ENCODE results near the gene IGSF9B.

The IGSF9B gene

GRCh38 chr11:133902506-133902905 is 54.3 kb downstream of the IGSF9B start:
- ATAC-seq, result no peak
- TF ChIP-seq ZFP3 (CRISPR knock-in tag; IDR thresholded peaks at IDR 0.05) (no peak), CSDC2 (CRISPR knock-in tag; IDR thresholded peaks at IDR 0.05) (no peak), ESRRG (CRISPR knock-in tag; IDR thresholded peaks at IDR 0.05) (no peak), CREB5 (CRISPR knock-in tag; IDR thresholded peaks at IDR 0.05; ENCODE audit: low read depth) (no peak), ISL1 (CRISPR knock-in tag; IDR thresholded peaks at IDR 0.05) (no peak), ZNF70 (CRISPR knock-in tag; IDR thresholded peaks at IDR 0.05) (no peak), TOX (CRISPR knock-in tag; IDR thresholded peaks at IDR 0.05; ENCODE audit: borderline replicate concordance) (no peak), GLIS3 (CRISPR knock-in tag; IDR thresholded peaks at IDR 0.05) (no peak), PATZ1 (CRISPR knock-in tag; IDR thresholded peaks at IDR 0.05; ENCODE audit: borderline replicate concordance) (no peak), TCF4 (CRISPR knock-in tag; IDR thresholded peaks at IDR 0.05; ENCODE audit: borderline replicate concordance) (no peak), ZC3H10 (CRISPR knock-in tag; IDR thresholded peaks at IDR 0.05) (no peak), CSRNP3 (CRISPR knock-in tag; IDR thresholded peaks at IDR 0.05) (no peak), TSHZ2 (CRISPR knock-in tag; IDR thresholded peaks at IDR 0.05) (no peak), SNAI2 (CRISPR knock-in tag; IDR thresholded peaks at IDR 0.05) (no peak)

GRCh38 chr11:133901999-133902398 is 54.8 kb downstream of the IGSF9B start:
- ATAC-seq, result no peak

GRCh38 chr11:133901316-133901715 is 55.5 kb downstream of the IGSF9B start:
- TF ChIP-seq RARB (CRISPR knock-in tag; IDR thresholded peaks at IDR 0.05) (no peak), TCF4 (CRISPR knock-in tag; IDR thresholded peaks at IDR 0.05; ENCODE audit: borderline replicate concordance) (no peak), ARNTL (CRISPR knock-in tag; IDR thresholded peaks at IDR 0.05; ENCODE audit: borderline replicate concordance, low read depth) (no peak), TOX (CRISPR knock-in tag; IDR thresholded peaks at IDR 0.05; ENCODE audit: borderline replicate concordance) (no peak), BACH2 (CRISPR knock-in tag; IDR thresholded peaks at IDR 0.05; ENCODE audit: borderline replicate concordance) (no peak), ZNF8 (CRISPR knock-in tag; IDR thresholded peaks at IDR 0.05) (no peak), TSHZ2 (CRISPR knock-in tag; IDR thresholded peaks at IDR 0.05) (no peak), ZFP3 (CRISPR knock-in tag; IDR thresholded peaks at IDR 0.05) (no peak), OSR1 (CRISPR knock-in tag; IDR thresholded peaks at IDR 0.05) (no peak), ISL1 (CRISPR knock-in tag; IDR thresholded peaks at IDR 0.05) (no peak)
- no peak for ATAC-seq

More at GRCh38 chr11:133901999-133902398, 54.8 kb downstream of the IGSF9B start:
- no peak for TF ChIP-seq ZNF8 (CRISPR knock-in tag; IDR thresholded peaks at IDR 0.05)
- no peak for TF ChIP-seq ESRRG (CRISPR knock-in tag; IDR thresholded peaks at IDR 0.05)
- TF ChIP-seq SNAI2 (CRISPR knock-in tag; IDR thresholded peaks at IDR 0.05), result no peak
- TF ChIP-seq ZFP30 (CRISPR knock-in tag; IDR thresholded peaks at IDR 0.05), result no peak
